Kidney (tissue), 14 donors: ENCODE data around the gene CNDP1. TPM values are rescaled to one million over a fixed set of nuclear protein-coding genes. Genes with fewer than 3 reads are reported as not detected.

ENCODE experiments used
- DNase-seq, 5 donors: peaks; one replicate each; pipeline ENCODE4 v3.0.0-alpha.2; 2013 to 2020
- FAIRE-seq: peaks from 2 replicates; lab custom pipeline; 2012; peaks lifted over from hg19 to GRCh38; lab: Jason Lieb, UNC
- H3K27ac ChIP-seq, 2 donors: one replicate each; pipeline ENCODE4 v1.7.0; 2013; ENCODE audit warnings: low read depth in 2 of 2, low read length in 2 of 2, inconsistent platforms in 1 of 2
- H3K27me3 ChIP-seq: one replicate; pipeline ENCODE4 v1.7.1; 2013; ENCODE audit warnings: low read length, inconsistent platforms; ENCODE audit not compliant: control insufficient read depth, insufficient read depth
- H3K36me3 ChIP-seq, 3 donors: one replicate each; pipeline versions ENCODE4 v1.7.0 to v1.7.1; 2013; ENCODE audit warnings: low read length in 3 of 3, control low read depth in 1 of 3, inconsistent platforms in 1 of 3; ENCODE audit not compliant: insufficient read depth in 3 of 3, control insufficient read depth in 2 of 3
- H3K4me1 ChIP-seq, 3 donors: one replicate each; pipeline versions ENCODE4 v1.7.0 to v1.7.1; 2013; ENCODE audit warnings: low read length in 3 of 3, inconsistent platforms in 1 of 3, low read depth in 1 of 3; ENCODE audit not compliant: control insufficient read depth in 2 of 3, insufficient read depth in 2 of 3
- H3K4me3 ChIP-seq, 3 donors: one replicate each; pipeline versions ENCODE4 v1.7.0 to v1.8.1; 2013; ENCODE audit warnings: low read length in 3 of 3, control low read depth in 1 of 3, inconsistent platforms in 1 of 3
- H3K9ac ChIP-seq, 3 donors: one replicate each; pipeline versions ENCODE4 v1.7.0 to v1.7.1; 2013; ENCODE audit warnings: low read length in 3 of 3, control low read depth in 1 of 3, inconsistent platforms in 1 of 3
- H3K9me3 ChIP-seq, 3 donors: one replicate each; pipeline versions ENCODE4 v1.7.0 to v1.7.1; 2013; ENCODE audit warnings: low read length in 3 of 3, control low read depth in 1 of 3, inconsistent platforms in 1 of 3; ENCODE audit not compliant: control insufficient read depth in 2 of 3, insufficient read depth in 1 of 3
- intact Hi-C: fragments of 100-400 bp; cut with DNase I; formaldehyde crosslinking; loops from one replicate; pipeline ENCODE4 v1.11.1; 2022
- polyA plus RNA-seq: library from polyadenylated mRNA; stranded (reverse); fragments of 350-450 nt; fragmentation: Illumina TruSeq; extraction: RNeasy Lipid Tissue Mini Kit (QIAGEN cat#74804); gene quantifications from one replicate; pipeline ENCODE4 v1.2.3, GENCODE V29; 2014; ENCODE audit warnings: low read depth, low replicate concordance; ENCODE audit not compliant: insufficient read depth
- total RNA-seq: library from RNA; stranded (reverse); fragmentation: NEBNext Ultra II Directional; extraction: Animal tissue kit (Norgen Biotek cat#: 25700); gene quantifications from one replicate; pipeline ENCODE4 v1.2.1, GENCODE V29; 2021
- TF ChIP-seq, protein P1 (sequence below): IDR thresholded peaks from 3 replicates; pipeline ENCODE4 v1.5.1; 2012; ENCODE audit warnings: mild to moderate bottlenecking, moderate library complexity, borderline replicate concordance; ENCODE audit not compliant: insufficient read depth; ENCODE audit errors: extremely low read depth
- donor health status: control.
- donor health status: control.
- donor health status: control.
- donor health status: control.
- donor health status: control.
- donor health status: DM: yes; HTN: yes; CAD: no.
- donor health status: Normal renal cell carcinoma (clear cell type).

The CNDP1 gene
- total and polyA plus RNA-seq, 2 donors from 2014 or later: 1.4 to 2.9 TPM

DNA sequence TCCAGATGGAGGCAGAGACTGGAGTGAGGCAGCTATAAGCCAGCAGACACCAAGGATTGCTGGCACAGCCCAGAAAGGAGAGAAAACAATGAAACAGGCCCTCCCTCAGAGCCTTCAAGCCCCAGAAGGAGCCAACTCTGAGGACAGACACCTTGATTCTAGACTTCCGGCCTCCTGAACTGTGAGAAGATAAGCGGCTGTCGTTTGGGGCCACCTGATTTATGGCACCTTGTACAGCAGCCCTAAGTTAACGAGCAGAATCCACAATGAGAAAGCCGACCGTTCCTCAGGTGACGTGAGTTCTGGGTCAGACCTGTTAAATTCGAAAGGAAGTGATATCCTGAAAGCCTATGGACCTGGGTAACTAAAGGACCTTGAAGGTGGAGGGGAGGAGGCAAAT is 45.4 kb upstream of the CNDP1 start:
- no peak for DNase-seq
- Histone ChIP-seq H3K4me1 (peaks cover 0 to 4% (median 0%) of the 10 kb centered on the region in 3 donors), H3K9me3 (no peaks in the 10 kb centered on the region), H3K27me3 (no peaks in the 10 kb centered on the region), H3K9ac (no peak overlapping the region), H3K4me3 (no peak overlapping the region), H3K27ac (no peak overlapping the region), H3K36me3 (no peaks in the 10 kb centered on the region)
- TF ChIP-seq, protein P1, sequence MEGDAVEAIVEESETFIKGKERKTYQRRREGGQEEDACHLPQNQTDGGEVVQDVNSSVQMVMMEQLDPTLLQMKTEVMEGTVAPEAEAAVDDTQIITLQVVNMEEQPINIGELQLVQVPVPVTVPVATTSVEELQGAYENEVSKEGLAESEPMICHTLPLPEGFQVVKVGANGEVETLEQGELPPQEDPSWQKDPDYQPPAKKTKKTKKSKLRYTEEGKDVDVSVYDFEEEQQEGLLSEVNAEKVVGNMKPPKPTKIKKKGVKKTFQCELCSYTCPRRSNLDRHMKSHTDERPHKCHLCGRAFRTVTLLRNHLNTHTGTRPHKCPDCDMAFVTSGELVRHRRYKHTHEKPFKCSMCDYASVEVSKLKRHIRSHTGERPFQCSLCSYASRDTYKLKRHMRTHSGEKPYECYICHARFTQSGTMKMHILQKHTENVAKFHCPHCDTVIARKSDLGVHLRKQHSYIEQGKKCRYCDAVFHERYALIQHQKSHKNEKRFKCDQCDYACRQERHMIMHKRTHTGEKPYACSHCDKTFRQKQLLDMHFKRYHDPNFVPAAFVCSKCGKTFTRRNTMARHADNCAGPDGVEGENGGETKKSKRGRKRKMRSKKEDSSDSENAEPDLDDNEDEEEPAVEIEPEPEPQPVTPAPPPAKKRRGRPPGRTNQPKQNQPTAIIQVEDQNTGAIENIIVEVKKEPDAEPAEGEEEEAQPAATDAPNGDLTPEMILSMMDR: no peak
- intact Hi-C loops: no loop called here
- FAIRE-seq: no peak

GRCh38 chr18:74489676-74490075 is 44.6 kb upstream of the CNDP1 start:
- H3K27me3 ChIP-seq: no peaks in the 10 kb centered on the region
- no peak for FAIRE-seq
- TF ChIP-seq, protein P1: no peak
- H3K9ac ChIP-seq: no peak overlapping the region
- H3K4me3 ChIP-seq: peak overlapping the region in 1 of 3 donors; percentile 30
- intact Hi-C loops: loop anchor here (5.0 kb wide), 1 partner anchor 137 kb away; no protein-coding TSS in a partner anchor
- DNase-seq: peak in 1 of 5 donors; percentile 81
- H3K4me1 ChIP-seq: peaks cover 0 to 4% (median 0%) of the 10 kb centered on the region in 3 donors
- H3K9me3 ChIP-seq: no peaks in the 10 kb centered on the region
- no peak overlapping the region for H3K27ac ChIP-seq
- H3K36me3 ChIP-seq: no peaks in the 10 kb centered on the region

GRCh38 chr18:74492259-74492658 is 42.0 kb upstream of the CNDP1 start:
- peaks cover 0 to 4% (median 2%) of the 10 kb centered on the region in 3 donors for H3K4me1 ChIP-seq
- intact Hi-C loops: loop anchor here (5.0 kb wide), 1 partner anchor 140 kb away; no protein-coding TSS in a partner anchor
- DNase-seq (no peak), FAIRE-seq (no peak)
- H3K4me3 ChIP-seq: no peak overlapping the region
- H3K9me3 ChIP-seq: no peaks in the 10 kb centered on the region
- no peaks in the 10 kb centered on the region for H3K27me3 ChIP-seq
- no peak overlapping the region for H3K9ac ChIP-seq
- H3K36me3 ChIP-seq: no peaks in the 10 kb centered on the region
- TF ChIP-seq, protein P1: no peak
- H3K27ac ChIP-seq: no peak overlapping the region

- Histone ChIP-seq H3K27me3 (no peaks in the 10 kb centered on the region), H3K9me3 (no peaks in the 10 kb centered on the region), H3K4me3 (no peak overlapping the region), H3K27ac (no peak overlapping the region), H3K36me3 (no peaks in the 10 kb centered on the region), H3K4me1 (peaks cover 4 to 17% (median 13%) of the 10 kb centered on the region in 3 donors), H3K9ac (no peak overlapping the region)
- no peak for FAIRE-seq
- peak in 4 of 5 donors; percentile 68 to 80 (median 76) for DNase-seq
- intact Hi-C loops: loop anchor here (5.0 kb wide), 1 partner anchor 141 kb away; no protein-coding TSS in a partner anchor
- TF ChIP-seq, protein P1: peak; percentile 86
These were observed 40.6 kb upstream of the CNDP1 start for GRCh38 chr18:74493689-74494088.
